GM19372 (cell line): Measurements from ENCODE around the gene ZNF414.
"Not testable (repeated sequence)": the region's sequence is repeated elsewhere in the genome, so short reads cannot be mapped to it uniquely, and the experiment has no call there.

Source experiments
- ATAC-seq: cut with Tn5 transposase; IDR thresholded peaks from one replicate; pipeline ENCODE4 v1.9.1; 2021; ENCODE audit warnings: mild to moderate bottlenecking, low read depth, moderate library complexity; ENCODE audit not compliant: unreplicated experiment

ZNF414 gene

GRCh38 chr19:8513687-8514504 lies at the start of gene ZNF414:
Gene ZNF414 (minus strand): TSS chr19:8514167. CDS start chr19:8514046, 121 bp downstream.
- peak; percentile 85 for ATAC-seq

GRCh38 chr19:8561075-8561764 lies 47.3 kb upstream of the ZNF414 start:
- ATAC-seq = no peak

GRCh38 chr19:8558325-8558724 lies 44.4 kb upstream of the ZNF414 start:
- ATAC-seq = no peak

- no peak for ATAC-seq
Observed at GRCh38 chr19:8557642-8558238, 43.8 kb upstream of the ZNF414 start.

- not testable (repeated sequence) for ATAC-seq
Observed at GRCh38 chr19:8553729-8554128, 39.8 kb upstream of the ZNF414 start.

GRCh38 chr19:8552810-8553209 lies 38.8 kb upstream of the ZNF414 start:
- no peak for ATAC-seq

GRCh38 chr19:8550070-8550469 lies 36.1 kb upstream of the ZNF414 start:
- no peak for ATAC-seq

GRCh38 chr19:8545743-8546142 lies 31.8 kb upstream of the ZNF414 start:
- ATAC-seq = no peak

- ATAC-seq = no peak
Observed at GRCh38 chr19:8544168-8544567, 30.2 kb upstream of the ZNF414 start.

- no peak for ATAC-seq
Observed at GRCh38 chr19:8539621-8540149, 25.7 kb upstream of the ZNF414 start.

GRCh38 chr19:8537099-8537498 lies 23.1 kb upstream of the ZNF414 start:
- ATAC-seq = no peak

- ATAC-seq = no peak
Observed at GRCh38 chr19:8536282-8536681, 22.3 kb upstream of the ZNF414 start.

- ATAC-seq = no peak
Observed at GRCh38 chr19:8532225-8532624, 18.3 kb upstream of the ZNF414 start.

- ATAC-seq = no peak
Observed at GRCh38 chr19:8531470-8531869, 17.5 kb upstream of the ZNF414 start.

- no peak for ATAC-seq
Observed at GRCh38 chr19:8530061-8530679, 16.2 kb upstream of the ZNF414 start.

GRCh38 chr19:8529369-8530006 lies 15.5 kb upstream of the ZNF414 start:
- no peak for ATAC-seq

GRCh38 chr19:8528500-8528899 lies 14.5 kb upstream of the ZNF414 start:
- ATAC-seq = no peak

- ATAC-seq = no peak
Observed at GRCh38 chr19:8526345-8527091, 12.6 kb upstream of the ZNF414 start.

GRCh38 chr19:8525401-8525684 lies 11.4 kb upstream of the ZNF414 start:
- no peak for ATAC-seq

- no peak for ATAC-seq
Observed at GRCh38 chr19:8519388-8519787, 5.4 kb upstream of the ZNF414 start.
